Measurements from ENCODE around the gene MRRF.
"Not testable (repeated sequence)": the region's sequence is repeated elsewhere in the genome, so short reads cannot be mapped to it uniquely, and the experiment has no call there.

Gene MRRF

DNA sequence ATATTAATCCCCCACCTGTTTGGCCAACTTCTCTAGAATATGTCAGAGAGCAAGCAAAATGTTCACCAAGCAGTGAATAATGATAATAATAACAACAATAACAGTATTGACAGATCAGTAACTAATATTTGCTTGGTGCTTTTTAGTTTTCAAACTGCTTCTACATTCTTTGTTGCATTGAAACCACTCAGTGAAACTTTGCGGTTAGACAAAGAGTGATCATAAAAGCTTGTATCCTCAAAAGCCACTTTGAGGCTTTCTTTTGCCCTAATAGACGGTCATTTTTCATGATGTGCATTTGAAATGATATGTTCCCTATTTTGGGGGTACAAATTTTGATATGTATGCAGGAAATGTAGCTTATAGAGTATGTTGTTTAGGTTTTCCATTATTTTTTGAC, 62.5 kb downstream of the MRRF start:
- H3K27ac ChIP-seq (replicated peaks): no peak overlapping the region
- TF ChIP-seq POLR2AphosphoS5 (IDR thresholded peaks at IDR 0.05; ENCODE audit: low read depth): no peak
- TF ChIP-seq, protein P1, sequence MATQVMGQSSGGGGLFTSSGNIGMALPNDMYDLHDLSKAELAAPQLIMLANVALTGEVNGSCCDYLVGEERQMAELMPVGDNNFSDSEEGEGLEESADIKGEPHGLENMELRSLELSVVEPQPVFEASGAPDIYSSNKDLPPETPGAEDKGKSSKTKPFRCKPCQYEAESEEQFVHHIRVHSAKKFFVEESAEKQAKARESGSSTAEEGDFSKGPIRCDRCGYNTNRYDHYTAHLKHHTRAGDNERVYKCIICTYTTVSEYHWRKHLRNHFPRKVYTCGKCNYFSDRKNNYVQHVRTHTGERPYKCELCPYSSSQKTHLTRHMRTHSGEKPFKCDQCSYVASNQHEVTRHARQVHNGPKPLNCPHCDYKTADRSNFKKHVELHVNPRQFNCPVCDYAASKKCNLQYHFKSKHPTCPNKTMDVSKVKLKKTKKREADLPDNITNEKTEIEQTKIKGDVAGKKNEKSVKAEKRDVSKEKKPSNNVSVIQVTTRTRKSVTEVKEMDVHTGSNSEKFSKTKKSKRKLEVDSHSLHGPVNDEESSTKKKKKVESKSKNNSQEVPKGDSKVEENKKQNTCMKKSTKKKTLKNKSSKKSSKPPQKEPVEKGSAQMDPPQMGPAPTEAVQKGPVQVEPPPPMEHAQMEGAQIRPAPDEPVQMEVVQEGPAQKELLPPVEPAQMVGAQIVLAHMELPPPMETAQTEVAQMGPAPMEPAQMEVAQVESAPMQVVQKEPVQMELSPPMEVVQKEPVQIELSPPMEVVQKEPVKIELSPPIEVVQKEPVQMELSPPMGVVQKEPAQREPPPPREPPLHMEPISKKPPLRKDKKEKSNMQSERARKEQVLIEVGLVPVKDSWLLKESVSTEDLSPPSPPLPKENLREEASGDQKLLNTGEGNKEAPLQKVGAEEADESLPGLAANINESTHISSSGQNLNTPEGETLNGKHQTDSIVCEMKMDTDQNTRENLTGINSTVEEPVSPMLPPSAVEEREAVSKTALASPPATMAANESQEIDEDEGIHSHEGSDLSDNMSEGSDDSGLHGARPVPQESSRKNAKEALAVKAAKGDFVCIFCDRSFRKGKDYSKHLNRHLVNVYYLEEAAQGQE (IDR thresholded peaks at IDR 0.05; ENCODE audit: insufficient replicate concordance, low read depth): no peak
- TF ChIP-seq GABPA (IDR thresholded peaks at IDR 0.05; ENCODE audit: low read depth): no peak
- TF ChIP-seq CTCF (IDR thresholded peaks at IDR 0.05; ENCODE audit: insufficient read depth, low read length): no peak
- no peak for TF ChIP-seq SPI1 (IDR thresholded peaks at IDR 0.05; ENCODE audit: borderline replicate concordance, low read depth)
- H3K27me3 ChIP-seq (ENCODE audit: insufficient read depth, poor library complexity, severe bottlenecking): no peaks in the 10 kb centered on the region
- no peak overlapping the region for H3K4me3 ChIP-seq (replicated peaks; ENCODE audit: insufficient read depth, low read length)
- no peak for DNase-seq (ENCODE audit: low read depth in 1 of 2, low spot score in 1 of 2)

DNA sequence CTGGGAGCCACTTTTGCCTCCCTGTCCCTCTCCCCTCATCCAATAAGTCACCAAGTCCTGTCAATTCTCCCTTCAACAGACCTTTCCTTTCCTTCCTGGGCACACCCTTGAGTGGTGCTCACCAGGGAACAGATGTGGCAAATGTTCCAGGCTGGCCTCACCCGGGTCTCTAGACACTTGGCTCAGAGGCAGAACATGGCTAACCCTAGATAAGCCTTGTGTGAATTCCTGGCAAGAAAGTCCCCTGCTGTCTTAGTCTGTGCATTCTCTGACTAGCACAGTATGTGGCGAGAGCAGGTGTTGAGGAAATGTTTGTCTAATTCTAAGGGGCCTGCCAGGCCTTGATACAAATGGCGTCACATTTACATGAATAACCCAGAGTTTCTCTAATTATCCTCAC, 64.9 kb downstream of the MRRF start:
- Histone ChIP-seq H3K27me3 (ENCODE audit: insufficient read depth, poor library complexity, severe bottlenecking) (no peaks in the 10 kb centered on the region), H3K27ac (replicated peaks) (no peak overlapping the region), H3K4me3 (replicated peaks; ENCODE audit: insufficient read depth, low read length) (no peak overlapping the region)
- DNase-seq (ENCODE audit: low read depth in 1 of 2, low spot score in 1 of 2): no peak
- TF ChIP-seq, protein P1 (IDR thresholded peaks at IDR 0.05; ENCODE audit: insufficient replicate concordance, low read depth): no peak
- TF ChIP-seq SPI1 (IDR thresholded peaks at IDR 0.05; ENCODE audit: borderline replicate concordance, low read depth) (no peak), CTCF (IDR thresholded peaks at IDR 0.05; ENCODE audit: insufficient read depth, low read length) (no peak), GABPA (IDR thresholded peaks at IDR 0.05; ENCODE audit: low read depth) (no peak), POLR2AphosphoS5 (IDR thresholded peaks at IDR 0.05; ENCODE audit: low read depth) (no peak)

DNA sequence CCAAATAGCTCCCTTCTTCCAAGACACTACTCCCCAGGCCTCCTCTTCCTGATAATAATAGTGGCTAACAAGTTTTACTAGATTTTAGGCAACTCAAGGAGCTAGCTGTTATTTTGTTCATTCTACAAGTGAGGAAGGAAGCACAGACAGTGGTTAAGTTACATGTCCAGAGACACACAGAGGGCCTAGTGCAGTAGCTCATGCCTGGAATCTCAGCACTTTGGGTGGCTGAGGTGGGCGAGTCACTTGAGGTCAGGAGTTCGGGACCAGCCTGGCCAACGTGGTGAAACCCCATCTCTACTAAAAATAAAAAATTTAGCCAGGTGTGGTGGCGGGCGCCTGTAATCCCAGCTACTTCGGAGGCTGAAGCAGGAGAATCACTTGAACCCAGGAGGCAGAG, 65.8 kb downstream of the MRRF start:
- H3K4me3 ChIP-seq (replicated peaks; ENCODE audit: insufficient read depth, low read length); DNase-seq (ENCODE audit: low read depth in 1 of 2, low spot score in 1 of 2); H3K27ac ChIP-seq (replicated peaks); H3K27me3 ChIP-seq (ENCODE audit: insufficient read depth, poor library complexity, severe bottlenecking): not testable (repeated sequence)

DNA sequence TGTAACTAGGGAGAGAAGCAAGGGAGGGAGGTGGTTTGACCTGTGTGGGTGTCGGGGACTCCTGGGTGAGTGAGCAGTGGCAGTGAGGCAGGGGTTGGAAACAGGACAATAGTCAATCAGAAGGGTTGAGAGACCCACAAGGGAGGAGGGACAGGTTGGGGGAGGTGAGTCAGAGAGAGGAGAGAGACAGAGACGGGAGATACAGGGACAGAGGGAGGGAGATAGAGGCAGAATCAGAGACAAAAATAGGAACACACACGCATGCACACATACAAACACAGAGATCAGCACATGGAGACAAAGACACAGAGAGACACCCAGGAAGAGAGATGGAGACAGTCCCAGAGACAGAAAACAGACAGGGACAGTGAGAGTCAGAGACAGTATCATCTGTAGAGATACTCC, 66.8 kb downstream of the MRRF start:
- Histone ChIP-seq H3K4me3 (replicated peaks; ENCODE audit: insufficient read depth, low read length) (no peak overlapping the region), H3K27ac (replicated peaks) (no peak overlapping the region), H3K27me3 (ENCODE audit: insufficient read depth, poor library complexity, severe bottlenecking) (no peaks in the 10 kb centered on the region)
- TF ChIP-seq GABPA (IDR thresholded peaks at IDR 0.05; ENCODE audit: low read depth): no peak
- TF ChIP-seq, protein P1 (IDR thresholded peaks at IDR 0.05; ENCODE audit: insufficient replicate concordance, low read depth): no peak
- TF ChIP-seq CTCF (IDR thresholded peaks at IDR 0.05; ENCODE audit: insufficient read depth, low read length): no peak
- TF ChIP-seq SPI1 (IDR thresholded peaks at IDR 0.05; ENCODE audit: borderline replicate concordance, low read depth): no peak
- DNase-seq (ENCODE audit: low read depth in 1 of 2, low spot score in 1 of 2): no peak
